GM12878 (cell line): ENCODE results near the gene TSPAN2. TPM values are rescaled to one million over a fixed set of nuclear protein-coding genes. Genes with fewer than 3 reads are reported as not detected.

Experiments
- ATAC-seq: fragments of 200-7000 bp; cut with Tn5 transposase; 3 replicates; pipeline ENCODE4 v1.9.1; 2020; ENCODE audit warnings: mild to moderate bottlenecking, moderate library complexity
- BruUV-seq: library from RNA; stranded (reverse); fragments of 400-500 nt; replicated peaks from 2 replicates; lab custom pipeline; 2021; lab: Mats Ljungman, UMichigan
- CTCF ChIA-PET: fragments of 300-600 bp; sonication (Branson Sonifier 250); formaldehyde crosslinking; extraction: SDS; loops from one replicate; lab custom pipeline; 2021; ENCODE audit warnings: inconsistent platforms; lab: Yijun Ruan, JAX
- POLR2A ChIA-PET: fragments of 350-600 bp; formaldehyde crosslinking; extraction: SDS; loops from one replicate; lab custom pipeline; 2021; ENCODE audit warnings: inconsistent platforms; lab: Charles Lee
- RAD21 ChIA-PET: fragments of 300-600 bp; sonication (Branson Sonifier 250); formaldehyde crosslinking; loops from one replicate; lab custom pipeline; 2023; ENCODE audit warnings: antibody characterized with exemption; ENCODE audit not compliant: unreplicated experiment; lab: Charles Lee
- SMC1A ChIA-PET: fragments of 300-600 bp; sonication (Branson Sonifier 250); formaldehyde crosslinking; loops from one replicate; lab custom pipeline; 2023; ENCODE audit not compliant: unreplicated experiment, uncharacterized antibody; lab: Charles Lee
- DNase-seq: peaks from one replicate; pipeline ENCODE4 v3.0.0-alpha.2; 2011; ENCODE audit warnings: low read depth, low spot score
- FAIRE-seq: peaks from 3 replicates; lab custom pipeline; 2011; peaks lifted over from hg19 to GRCh38; lab: Jason Lieb, UNC
- H2AFZ ChIP-seq: 2 replicates; pipeline ENCODE4 v1.6.0; 2011; ENCODE audit warnings: low read depth, low read length, control low read depth; ENCODE audit not compliant: control insufficient read depth
- H3K27ac ChIP-seq: 2 replicates; pipeline ENCODE4 v1.5.1; 2011; ENCODE audit warnings: control low read depth; ENCODE audit not compliant: control insufficient read depth, insufficient read depth
- H3K27me3 ChIP-seq, 2 experiments: replicated peaks in 1 of 2; 2 replicates each; pipeline versions ENCODE4 v1.6.0 to v1.6.1; 2011; ENCODE audit warnings: low read length in 1 of 2; ENCODE audit not compliant: control insufficient read depth in 2 of 2, insufficient read depth in 2 of 2
- H3K36me3 ChIP-seq, 2 experiments: 2 replicates each; pipeline ENCODE4 v1.5.1; 2011; ENCODE audit warnings: low read length in 1 of 2; ENCODE audit not compliant: control insufficient read depth in 2 of 2, insufficient read depth in 2 of 2
- H3K4me1 ChIP-seq: 2 replicates; pipeline ENCODE4 v1.6.1; 2011; ENCODE audit warnings: mild to moderate bottlenecking, low read length, moderate library complexity, mixed read lengths; ENCODE audit not compliant: control insufficient read depth, insufficient read depth
- H3K4me2 ChIP-seq: 2 replicates; pipeline ENCODE4 v1.6.0; 2011; ENCODE audit warnings: control low read depth; ENCODE audit not compliant: control insufficient read depth, insufficient read depth
- H3K4me3 ChIP-seq: fragments of 200-600 bp; sonication (generic); 2 replicates; pipeline ENCODE4 v1.5.1; 2016
- H3K79me2 ChIP-seq: 2 replicates; pipeline ENCODE4 v1.6.0; 2011; ENCODE audit warnings: low read length; ENCODE audit not compliant: control insufficient read depth, insufficient read depth
- H3K9ac ChIP-seq: 2 replicates; pipeline ENCODE4 v1.8.0; 2011; ENCODE audit warnings: low read length, control low read depth, mixed read lengths; ENCODE audit not compliant: control insufficient read depth, insufficient read depth
- H3K9me3 ChIP-seq: replicated peaks from 3 replicates; pipeline ENCODE4 v1.5.1; 2011; ENCODE audit warnings: mild to moderate bottlenecking, low read length; ENCODE audit not compliant: control insufficient read depth, insufficient read depth
- H4K20me1 ChIP-seq: 2 replicates; pipeline ENCODE4 v1.6.0; 2011; ENCODE audit not compliant: control insufficient read depth, insufficient read depth
- ASH2L ChIP-seq: fragments of 300-600, 200-600 bp; sonication (generic); IDR thresholded peaks from 2 replicates; pipeline ENCODE4 v1.6.1; 2017; ENCODE audit warnings: low read depth, mild to moderate bottlenecking, borderline replicate concordance
- BRCA1 ChIP-seq: IDR thresholded peaks from 2 replicates; pipeline ENCODE4 v1.6.1; 2011; ENCODE audit warnings: low read depth, low read length, improper control_type of control experiment
- CEBPB ChIP-seq, 2 experiments: fragments of 150-350 bp in 1 of 2; IDR thresholded peaks; 2 replicates each; pipeline ENCODE4 v1.6.1; 2012 to 2014; ENCODE audit warnings: low read depth in 2 of 2, low read length in 2 of 2, borderline replicate concordance in 1 of 2, inconsistent platforms in 1 of 2
- CHD1 ChIP-seq: IDR thresholded peaks from 2 replicates; pipeline ENCODE4 v1.6.1; 2012; ENCODE audit warnings: low read depth, low read length, improper control_type of control experiment
- FOS ChIP-seq: IDR thresholded peaks from 3 replicates; pipeline ENCODE4 v1.6.1; 2011; ENCODE audit warnings: borderline replicate concordance; ENCODE audit not compliant: insufficient read length; ENCODE audit errors: extremely low read depth
- MTA2 ChIP-seq: fragments of 450-650 bp; IDR thresholded peaks from 2 replicates; pipeline ENCODE4 v1.6.1; 2016; ENCODE audit warnings: low read depth, mild to moderate bottlenecking, moderate library complexity
- MYB ChIP-seq: fragments of 150-350 bp; IDR thresholded peaks from 2 replicates; pipeline ENCODE4 v1.6.1; 2014; ENCODE audit warnings: mild to moderate bottlenecking, low read depth, low read length, borderline replicate concordance
- SP1 ChIP-seq: IDR thresholded peaks from one replicate; pipeline ENCODE4 v1.6.1; 2011; ENCODE audit warnings: low read depth, low read length
- SREBF2 ChIP-seq: IDR thresholded peaks from 2 replicates; pipeline ENCODE4 v1.6.1; 2012; ENCODE audit warnings: mild to moderate bottlenecking, low read length
- TARDBP ChIP-seq: IDR thresholded peaks from 2 replicates; pipeline ENCODE4 v1.6.1; 2016; ENCODE audit warnings: borderline replicate concordance
- YBX1 ChIP-seq: fragments of 450-650 bp; IDR thresholded peaks from 2 replicates; pipeline ENCODE4 v1.6.1; 2016; ENCODE audit warnings: antibody characterized with exemption
- WGBS: methylation state at CpG from one replicate; pipeline ENCODE4 v1.1.6; 2016; ENCODE audit warnings: low lambda C conversion rate; ENCODE audit not compliant: insufficient replicate concordance, insufficient coverage; ENCODE audit errors: missing lambda C conversion rate; 5-methylcytosine and 5-hydroxymethylcytosine counted together
- in situ Hi-C: fragments of 300-500 bp; cut with MboI; formaldehyde crosslinking; loops from 9 replicates; pipeline ENCODE4 v1.14.3; 2018; ENCODE audit warnings: mixed read lengths
- intact Hi-C: fragments of 100-400 bp; cut with micrococcal nuclease; formaldehyde crosslinking; loops from one replicate; pipeline ENCODE4 v1.14.2; 2022; ENCODE audit not compliant: unreplicated experiment
- polyA plus RNA-seq, 11 experiments: library from polyadenylated mRNA; depleted of rRNA in 4 of 11; unstranded in 6 of 11; stranded (reverse) in 5 of 11; fragments of >200 nt; fragmentation: Nextera tagmentation in 4 of 11; fragmentation: Illumina TruSeq in 1 of 11; extraction: Ambion mirVana in 4 of 11; extraction: Trizol in 1 of 11; gene quantifications; 1 replicate in 1 of 11; 2 replicates in 10 of 11; pipeline versions ENCODE4 v1.2.1 to v1.2.3, GENCODE V29; 2011 to 2016; ENCODE audit warnings: inconsistent platforms in 2 of 11, missing spikeins in 2 of 11, low read depth in 1 of 11
- total RNA-seq, 4 experiments: library from RNA; depleted of rRNA in 3 of 4; stranded (reverse); fragments of >200 nt in 3 of 4; fragmentation: Illumina TruSeq in 1 of 4; extraction: Trizol in 1 of 4; gene quantifications; 2 replicates each; pipeline versions ENCODE4 v1.2.1 to v1.2.3, GENCODE V29; 2013 to 2021
- TF ChIP-seq, protein P1 (sequence below): IDR thresholded peaks from 2 replicates; pipeline ENCODE4 v1.6.1; 2012; ENCODE audit warnings: low read depth, low read length, improper control_type of control experiment
- TF ChIP-seq, protein P2 (sequence below): fragments of 450-650 bp; formaldehyde crosslinking; IDR thresholded peaks from 2 replicates; pipeline ENCODE4 v1.4.0; 2020; ENCODE audit warnings: mild to moderate bottlenecking, moderate library complexity
- TF ChIP-seq, protein P3 (sequence below): fragments of 450-650 bp; IDR thresholded peaks from 2 replicates; pipeline ENCODE4 v1.6.1; 2016; ENCODE audit warnings: mild to moderate bottlenecking

Gene TSPAN2
- total and polyA plus RNA-seq, 10 of the 15 experiments (the other 5 are each of a cell fraction or from before 2014, with no cell fraction given) = under 0.01 to 0.73 TPM; not detected in 8

DNA sequence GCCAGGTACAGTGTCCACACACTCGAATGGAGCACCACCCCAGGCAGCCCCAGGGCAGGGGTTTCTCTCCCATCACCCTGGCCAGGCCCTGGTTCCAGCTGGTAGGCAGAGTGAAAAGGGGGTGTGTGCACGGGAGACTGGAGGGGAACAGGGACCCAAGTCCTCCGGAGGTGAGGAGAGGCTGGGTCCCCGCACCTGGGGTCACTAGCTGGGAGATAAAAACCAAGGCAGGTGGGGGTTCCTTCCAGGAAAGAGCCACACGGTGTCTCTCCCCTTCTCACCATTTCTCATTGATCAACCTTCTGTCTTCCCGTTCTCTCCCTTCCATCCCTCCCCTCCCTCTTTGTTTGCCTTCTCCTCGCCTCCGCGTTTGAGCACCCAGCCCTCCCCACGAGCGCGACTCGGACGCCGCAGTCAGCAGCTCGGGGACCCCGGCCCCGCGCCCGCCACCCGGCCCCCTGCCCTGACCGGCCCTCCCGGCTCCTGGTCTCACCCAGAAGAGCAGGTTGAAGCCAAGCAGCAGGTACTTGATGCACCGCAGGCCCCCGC is 358 bp downstream of the TSPAN2 start:
- in situ Hi-C loops = no loop called here
- RAD21 ChIA-PET = interaction anchor here (0.9 to 2.6 kb wide), 5 partner anchors 10 to 35 kb away, joined by 3 to 10 read pairs (median 6); no protein-coding TSS in a partner anchor
- SMC1A ChIA-PET = interaction anchor here (1.3 to 11.4 kb wide), 6 partner anchors 8 to 23 kb away, joined by 3 to 77 read pairs (median 10); no protein-coding TSS in a partner anchor
- Histone ChIP-seq H3K36me3 (no peaks in the 10 kb centered on the region), H3K79me2 (no peaks in the 10 kb centered on the region), H3K4me3 (no peak overlapping the region), H3K27me3 (peaks cover 5 to 13% of the 10 kb centered on the region in 2 experiments), H3K4me1 (no peaks in the 10 kb centered on the region), H3K27ac (no peak overlapping the region), H4K20me1 (no peaks in the 10 kb centered on the region), H2AFZ (no peak overlapping the region), H3K9ac (no peak overlapping the region), H3K4me2 (no peak overlapping the region), H3K9me3 (no peaks in the 10 kb centered on the region; the same call in 2 of the 3 replicates)
- intact Hi-C loops = no loop called here
- TF ChIP-seq CEBPB (IDR thresholded peaks at IDR 0.05; ENCODE audit: borderline replicate concordance in 1 of 2, low read depth in 2 of 2, low read length in 2 of 2) (no peak), CHD1 (no peak), SREBF2 (no peak), YBX1 (no peak), TARDBP (no peak), ASH2L (no peak), BRCA1 (no peak), MYB (no peak), FOS (no peak), SP1 (no peak), MTA2 (no peak)
- TF ChIP-seq, protein P1, sequence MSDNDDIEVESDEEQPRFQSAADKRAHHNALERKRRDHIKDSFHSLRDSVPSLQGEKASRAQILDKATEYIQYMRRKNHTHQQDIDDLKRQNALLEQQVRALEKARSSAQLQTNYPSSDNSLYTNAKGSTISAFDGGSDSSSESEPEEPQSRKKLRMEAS = no peak
- TF ChIP-seq, protein P2, sequence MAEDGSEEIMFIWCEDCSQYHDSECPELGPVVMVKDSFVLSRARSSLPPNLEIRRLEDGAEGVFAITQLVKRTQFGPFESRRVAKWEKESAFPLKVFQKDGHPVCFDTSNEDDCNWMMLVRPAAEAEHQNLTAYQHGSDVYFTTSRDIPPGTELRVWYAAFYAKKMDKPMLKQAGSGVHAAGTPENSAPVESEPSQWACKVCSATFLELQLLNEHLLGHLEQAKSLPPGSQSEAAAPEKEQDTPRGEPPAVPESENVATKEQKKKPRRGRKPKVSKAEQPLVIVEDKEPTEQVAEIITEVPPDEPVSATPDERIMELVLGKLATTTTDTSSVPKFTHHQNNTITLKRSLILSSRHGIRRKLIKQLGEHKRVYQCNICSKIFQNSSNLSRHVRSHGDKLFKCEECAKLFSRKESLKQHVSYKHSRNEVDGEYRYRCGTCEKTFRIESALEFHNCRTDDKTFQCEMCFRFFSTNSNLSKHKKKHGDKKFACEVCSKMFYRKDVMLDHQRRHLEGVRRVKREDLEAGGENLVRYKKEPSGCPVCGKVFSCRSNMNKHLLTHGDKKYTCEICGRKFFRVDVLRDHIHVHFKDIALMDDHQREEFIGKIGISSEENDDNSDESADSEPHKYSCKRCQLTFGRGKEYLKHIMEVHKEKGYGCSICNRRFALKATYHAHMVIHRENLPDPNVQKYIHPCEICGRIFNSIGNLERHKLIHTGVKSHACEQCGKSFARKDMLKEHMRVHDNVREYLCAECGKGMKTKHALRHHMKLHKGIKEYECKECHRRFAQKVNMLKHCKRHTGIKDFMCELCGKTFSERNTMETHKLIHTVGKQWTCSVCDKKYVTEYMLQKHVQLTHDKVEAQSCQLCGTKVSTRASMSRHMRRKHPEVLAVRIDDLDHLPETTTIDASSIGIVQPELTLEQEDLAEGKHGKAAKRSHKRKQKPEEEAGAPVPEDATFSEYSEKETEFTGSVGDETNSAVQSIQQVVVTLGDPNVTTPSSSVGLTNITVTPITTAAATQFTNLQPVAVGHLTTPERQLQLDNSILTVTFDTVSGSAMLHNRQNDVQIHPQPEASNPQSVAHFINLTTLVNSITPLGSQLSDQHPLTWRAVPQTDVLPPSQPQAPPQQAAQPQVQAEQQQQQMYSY (CRISPR knock-in tag) = no peak
- TF ChIP-seq, protein P3, sequence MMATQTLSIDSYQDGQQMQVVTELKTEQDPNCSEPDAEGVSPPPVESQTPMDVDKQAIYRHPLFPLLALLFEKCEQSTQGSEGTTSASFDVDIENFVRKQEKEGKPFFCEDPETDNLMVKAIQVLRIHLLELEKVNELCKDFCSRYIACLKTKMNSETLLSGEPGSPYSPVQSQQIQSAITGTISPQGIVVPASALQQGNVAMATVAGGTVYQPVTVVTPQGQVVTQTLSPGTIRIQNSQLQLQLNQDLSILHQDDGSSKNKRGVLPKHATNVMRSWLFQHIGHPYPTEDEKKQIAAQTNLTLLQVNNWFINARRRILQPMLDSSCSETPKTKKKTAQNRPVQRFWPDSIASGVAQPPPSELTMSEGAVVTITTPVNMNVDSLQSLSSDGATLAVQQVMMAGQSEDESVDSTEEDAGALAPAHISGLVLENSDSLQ = no peak
- no peak for ATAC-seq
- no peak for DNase-seq
- WGBS = 17% methylated on average over 8 of the region's 25 CpGs
- FAIRE-seq = no peak
- BruUV-seq = no TSS peak
- POLR2A ChIA-PET = interaction anchor here (1.2 to 1.7 kb wide), 2 partner anchors 10 to 11 kb away, joined by 4 to 8 read pairs; no protein-coding TSS in a partner anchor
- CTCF ChIA-PET = interaction anchor here (0.8 to 4.8 kb wide), 7 partner anchors 9 to 34 kb away, joined by 3 to 33 read pairs (median 7); no protein-coding TSS in a partner anchor
